Upper lobe of left lung (tissue), 6 donors: Measurements from ENCODE around the gene PAM. TPM values are rescaled to one million over a fixed set of nuclear protein-coding genes. Genes with fewer than 3 reads are reported as not detected.

Source experiments
- ATAC-seq, 2 donors: fragments of 200-7000 bp; cut with Tn5 transposase; one replicate each; pipeline ENCODE4 v1.9.1; 2022; ENCODE audit warnings: mild to moderate bottlenecking in 2 of 2, moderate library complexity in 2 of 2; ENCODE audit not compliant: low FRiP score in 2 of 2
- DNase-seq, 2 donors: peaks; one replicate each; pipeline ENCODE4 v3.0.0-alpha.2; 2019 to 2020
- H3K27ac ChIP-seq, 4 donors: fragments of 200-600 bp; sonication (generic); one replicate each; pipeline ENCODE4 v1.5.1; 2016 to 2019
- H3K27me3 ChIP-seq, 4 donors: fragments of 200-600 bp; sonication (generic); one replicate each; pipeline ENCODE4 v1.5.1; 2017 to 2019
- H3K36me3 ChIP-seq, 4 donors: fragments of 200-600 bp; sonication (generic); one replicate each; pipeline ENCODE4 v1.5.1; 2016 to 2019
- H3K4me1 ChIP-seq, 4 donors: fragments of 200-600 bp; sonication (generic); one replicate each; pipeline ENCODE4 v1.5.1; 2018 to 2019
- H3K4me3 ChIP-seq, 4 donors: fragments of 200-600 bp; sonication (generic); one replicate each; pipeline ENCODE4 v1.5.1; 2017 to 2019; ENCODE audit warnings: mild to moderate bottlenecking in 2 of 4, moderate library complexity in 1 of 4
- H3K9me3 ChIP-seq, 4 donors: fragments of 200-600 bp; sonication (generic); one replicate each; pipeline ENCODE4 v1.5.1; 2018 to 2019
- CTCF ChIP-seq, 6 experiments: fragments of 450-650 bp in 4 of 6; fragments of 200-600 bp in 2 of 6; sonication (generic) in 2 of 6; IDR thresholded peaks; one replicate each; pipeline ENCODE4 v1.5.1; 2016 to 2019; ENCODE audit warnings: antibody characterized with exemption in 6 of 6
- EP300 ChIP-seq, 4 donors: sonication (generic); formaldehyde crosslinking; IDR thresholded peaks; one replicate each; pipeline ENCODE4 v1.5.1; 2017; ENCODE audit warnings: antibody characterized with exemption in 4 of 4, control low read depth in 2 of 4
- POLR2A ChIP-seq, 4 donors: fragments of 450-650 bp; IDR thresholded peaks; one replicate each; pipeline ENCODE4 v1.5.1; 2016 to 2017; ENCODE audit warnings: antibody characterized with exemption in 4 of 4, mild to moderate bottlenecking in 2 of 4
- POLR2AphosphoS5 ChIP-seq, 2 donors: sonication (generic); formaldehyde crosslinking; IDR thresholded peaks; one replicate each; pipeline ENCODE4 v1.5.1; 2017; ENCODE audit warnings: antibody characterized with exemption in 2 of 2
- WGBS, 2 donors: methylation state at CpG; one replicate each; pipeline ENCODE4 v1.1.5; 2017 to 2018; 5-methylcytosine and 5-hydroxymethylcytosine counted together
- total RNA-seq, 6 donors: library from RNA; depleted of rRNA in 4 of 6; stranded (reverse); fragments of >200 nt in 4 of 6; gene quantifications; one replicate each; pipeline versions ENCODE4 v1.1.0 to v1.2.1, GENCODE V29; 2016 to 2021
- donor health status: DM: no; HTN: no; CAD: no; lungs with moderate emphysema.
- donor health status: DM: no; HTN: yes; CAD: no; lungs with severe emphysema.

PAM gene
- total RNA-seq, 6 donors from 2014 or later, result 91.1 to 428 (median 212) TPM

- Histone ChIP-seq H3K27me3 (no peaks in the 10 kb centered on the region), H3K27ac (no peak overlapping the region), H3K36me3 (peaks cover 0 to 6% (median 0%) of the 10 kb centered on the region in 4 donors), H3K4me1 (no peaks in the 10 kb centered on the region), H3K9me3 (no peaks in the 10 kb centered on the region), H3K4me3 (no peak overlapping the region)
- TF ChIP-seq POLR2A (IDR thresholded peaks at IDR 0.05) (no peak), EP300 (IDR thresholded peaks at IDR 0.05) (no peak), CTCF (IDR thresholded peaks at IDR 0.05) (no peak), POLR2AphosphoS5 (IDR thresholded peaks at IDR 0.05) (no peak)
- DNase-seq, result no peak
- no peak for ATAC-seq
These were observed 245.0 kb downstream of the PAM start for GRCh38 chr5:103000089-103000488.

- Histone ChIP-seq H3K9me3 (no peaks in the 10 kb centered on the region), H3K27me3 (no peaks in the 10 kb centered on the region), H3K36me3 (peaks cover 0 to 29% (median 0%) of the 10 kb centered on the region in 4 donors), H3K27ac (no peak overlapping the region), H3K4me1 (no peaks in the 10 kb centered on the region), H3K4me3 (no peak overlapping the region)
- 68 to 77% methylated on average over 4 of the region's 4 CpGs for WGBS, 2 donors
- TF ChIP-seq CTCF (IDR thresholded peaks at IDR 0.05), result no peak
- no peak for TF ChIP-seq EP300 (IDR thresholded peaks at IDR 0.05)
- no peak for TF ChIP-seq POLR2AphosphoS5 (IDR thresholded peaks at IDR 0.05)
- no peak for TF ChIP-seq POLR2A (IDR thresholded peaks at IDR 0.05)
- DNase-seq, result no peak
- ATAC-seq, result no peak
These were observed 248.8 kb downstream of the PAM start for GRCh38 chr5:103003872-103004271.

GRCh38 chr5:103005276-103005675 is 250.2 kb downstream of the PAM start:
- Histone ChIP-seq H3K4me1 (no peaks in the 10 kb centered on the region), H3K9me3 (no peaks in the 10 kb centered on the region), H3K27ac (no peak overlapping the region), H3K36me3 (peaks cover 0 to 34% (median 0%) of the 10 kb centered on the region in 4 donors), H3K4me3 (no peak overlapping the region), H3K27me3 (no peaks in the 10 kb centered on the region)
- no peak for ATAC-seq
- no peak for DNase-seq
- no peak for TF ChIP-seq POLR2A (IDR thresholded peaks at IDR 0.05)
- no peak for TF ChIP-seq POLR2AphosphoS5 (IDR thresholded peaks at IDR 0.05)
- no peak for TF ChIP-seq EP300 (IDR thresholded peaks at IDR 0.05)
- TF ChIP-seq CTCF (IDR thresholded peaks at IDR 0.05), result no peak

GRCh38 chr5:103006921-103007320 is 251.8 kb downstream of the PAM start:
- no peak overlapping the region for H3K27ac ChIP-seq
- DNase-seq (no peak), ATAC-seq (no peak)
- H3K27me3 ChIP-seq, result no peaks in the 10 kb centered on the region
- H3K36me3 ChIP-seq, result peaks cover 0 to 39% (median 0%) of the 10 kb centered on the region in 4 donors
- no peaks in the 10 kb centered on the region for H3K4me1 ChIP-seq
- no peaks in the 10 kb centered on the region for H3K9me3 ChIP-seq
- no peak overlapping the region for H3K4me3 ChIP-seq
- TF ChIP-seq CTCF (IDR thresholded peaks at IDR 0.05) (no peak), EP300 (IDR thresholded peaks at IDR 0.05) (no peak), POLR2AphosphoS5 (IDR thresholded peaks at IDR 0.05) (no peak), POLR2A (IDR thresholded peaks at IDR 0.05) (no peak)
- WGBS, 2 donors, result 70 to 74% methylated on average over 1 of the region's 1 CpG

GRCh38 chr5:103010168-103010567 is 255.1 kb downstream of the PAM start:
- Histone ChIP-seq H3K9me3 (no peaks in the 10 kb centered on the region), H3K27ac (no peak overlapping the region), H3K4me3 (no peak overlapping the region), H3K4me1 (peaks cover 0 to 6% (median 0%) of the 10 kb centered on the region in 4 donors), H3K36me3 (peaks cover 0 to 36% (median 0%) of the 10 kb centered on the region in 4 donors), H3K27me3 (no peaks in the 10 kb centered on the region)
- no peak for TF ChIP-seq EP300 (IDR thresholded peaks at IDR 0.05)
- TF ChIP-seq POLR2A (IDR thresholded peaks at IDR 0.05), result no peak
- TF ChIP-seq POLR2AphosphoS5 (IDR thresholded peaks at IDR 0.05), result no peak
- no peak for TF ChIP-seq CTCF (IDR thresholded peaks at IDR 0.05)
- 60 to 63% methylated on average over 2 of the region's 2 CpGs for WGBS, 2 donors
- DNase-seq (no peak), ATAC-seq (no peak)
